ENCODE measurements around the gene KPNA6.
A peak's percentile ranks its signal among the peaks of the same experiment; 100 is the strongest.

The KPNA6 gene

GRCh38 chr1:32170991-32171390 lies 63.1 kb downstream of the KPNA6 start:
- no peak for TF ChIP-seq CTCF (IDR thresholded peaks at IDR 0.05; ENCODE audit: low read depth, low read length, missing control alignments)
- no peak for DNase-seq (ENCODE audit: extremely low read depth, low read depth)
- no peak overlapping the region for H3K4me3 ChIP-seq (replicated peaks; ENCODE audit: low read depth, low read length)

- DNase-seq (ENCODE audit: extremely low read depth, low read depth): no peak
- no peak overlapping the region for H3K4me3 ChIP-seq (replicated peaks; ENCODE audit: low read depth, low read length)
- no peak for TF ChIP-seq CTCF (IDR thresholded peaks at IDR 0.05; ENCODE audit: low read depth, low read length, missing control alignments)
Observed at GRCh38 chr1:32172621-32173245, 64.9 kb downstream of the KPNA6 start.

DNA sequence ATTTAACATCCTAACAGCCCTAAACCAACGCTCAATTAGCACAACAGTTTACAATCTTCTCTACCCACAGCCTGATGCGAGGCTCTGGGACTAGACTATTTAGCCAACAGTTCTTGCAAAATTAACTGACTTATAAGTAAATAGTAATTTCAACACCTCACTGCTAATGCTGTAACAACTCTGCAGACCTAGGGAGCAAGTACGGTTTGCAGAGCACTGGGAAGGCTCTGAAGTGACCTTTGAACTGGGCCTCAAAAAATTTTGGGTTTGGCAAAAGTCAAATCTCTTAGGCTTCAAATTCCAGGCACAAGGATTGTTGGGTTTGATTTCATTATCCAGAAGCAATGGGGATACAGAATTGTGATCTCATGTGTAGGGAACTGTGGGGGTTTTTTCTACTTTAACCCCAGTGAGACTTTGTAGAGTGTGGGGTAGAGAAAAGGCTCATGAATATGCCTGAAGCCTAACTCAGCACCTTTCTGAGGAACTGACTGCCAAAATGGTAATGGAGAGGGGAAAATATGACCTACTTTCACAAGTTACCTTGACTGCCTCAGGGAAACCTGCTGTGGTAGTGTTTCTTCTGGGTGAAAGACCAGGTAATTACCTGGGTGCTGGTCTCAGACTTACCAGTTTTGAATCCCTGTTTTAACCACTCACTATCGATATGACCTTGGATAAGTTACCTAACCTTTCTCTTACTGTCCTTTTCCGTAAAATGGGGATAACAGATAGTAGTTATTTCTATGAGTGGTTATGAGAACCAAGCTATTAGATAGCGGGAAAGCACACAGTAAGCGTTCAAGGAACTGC lies 70.7 kb downstream of the KPNA6 start:
- DNase-seq (ENCODE audit: extremely low read depth, low read depth): no peak
- 0 out of 2 replicates have a peak overlapping the region, but pooled peaks have one; percentile 86 for H3K4me3 ChIP-seq (replicated peaks; ENCODE audit: low read depth, low read length)
- TF ChIP-seq CTCF (IDR thresholded peaks at IDR 0.05; ENCODE audit: low read depth, low read length, missing control alignments): no peak

GRCh38 chr1:32179193-32179442 lies 71.3 kb downstream of the KPNA6 start:
- no peak for TF ChIP-seq CTCF (IDR thresholded peaks at IDR 0.05; ENCODE audit: low read depth, low read length, missing control alignments)
- peak overlapping the region; percentile 86 for H3K4me3 ChIP-seq (replicated peaks; ENCODE audit: low read depth, low read length)
- no peak for DNase-seq (ENCODE audit: extremely low read depth, low read depth)

- peak within 1 kb of the TSS; percentile 86 for H3K4me3 ChIP-seq (replicated peaks; ENCODE audit: low read depth, low read length)
- TF ChIP-seq CTCF (IDR thresholded peaks at IDR 0.05; ENCODE audit: low read depth, low read length, missing control alignments): peak; percentile 6
- no peak for DNase-seq (ENCODE audit: extremely low read depth, low read depth)
Observed at GRCh38 chr1:32179443-32180185, 71.8 kb downstream of the KPNA6 start, which contains the start of gene TXLNA. Gene TXLNA (plus strand): TSS chr1:32179675. CDS start chr1:32180346, 671 bp downstream.

GRCh38 chr1:32180186-32181060 lies 72.6 kb downstream of the KPNA6 start:
- peak overlapping the region; percentile 86 for H3K4me3 ChIP-seq (replicated peaks; ENCODE audit: low read depth, low read length)

More at GRCh38 chr1:32180186-32181060, 72.6 kb downstream of the KPNA6 start:
- DNase-seq (ENCODE audit: extremely low read depth, low read depth): no peak
- TF ChIP-seq CTCF (IDR thresholded peaks at IDR 0.05; ENCODE audit: low read depth, low read length, missing control alignments): no peak
